AG04450 (cell line): Measurements from ENCODE around the gene LCE3D. TPM values are rescaled to one million over a fixed set of nuclear protein-coding genes. Genes with fewer than 3 reads are reported as not detected.

ENCODE experiments used
- CTCF ChIA-PET: fragments of 300-600, 350-600 bp; formaldehyde crosslinking; extraction: SDS; loops from one replicate; lab custom pipeline; 2022; ENCODE audit warnings: antibody characterized with exemption, inconsistent platforms; lab: Charles Lee
- POLR2A ChIA-PET: fragments of 350-600 bp; formaldehyde crosslinking; extraction: SDS; loops from one replicate; lab custom pipeline; 2021; ENCODE audit warnings: antibody characterized with exemption, inconsistent platforms; lab: Yijun Ruan, JAX
- DNase-seq: peaks from one replicate; pipeline ENCODE4 v3.0.0-alpha.2; 2011; ENCODE audit warnings: low read depth, low spot score
- H3K27ac ChIP-seq: one replicate; pipeline ENCODE4 v1.5.1; 2012; ENCODE audit warnings: low read depth, low read length, control low read depth
- H3K27me3 ChIP-seq: one replicate; pipeline ENCODE4 v1.6.0; 2012; ENCODE audit warnings: low read length; ENCODE audit not compliant: control insufficient read depth, insufficient read depth
- H3K4me3 ChIP-seq: 2 replicates; pipeline ENCODE4 v1.5.1; 2011; ENCODE audit warnings: mild to moderate bottlenecking, low read depth, low read length, control low read depth
- H3K9me3 ChIP-seq: 2 replicates; pipeline ENCODE4 v1.5.1; 2012; ENCODE audit warnings: low read length; ENCODE audit not compliant: control insufficient read depth, insufficient read depth
- CTCF ChIP-seq: IDR thresholded peaks from 2 replicates; pipeline ENCODE4 v1.5.1; 2011; ENCODE audit warnings: low read depth, low read length, control low read depth, inconsistent platforms
- polyA minus RNA-seq: library from RNA; depleted of rRNA, polyadenylated mRNA; stranded (reverse); fragments of >200 nt; gene quantifications from 2 replicates; pipeline ENCODE4 v1.2.3, GENCODE V29; 2011; rRNA and poly(A)+ RNA removed
- polyA plus RNA-seq: library from polyadenylated mRNA; depleted of rRNA; stranded (reverse); fragments of >200 nt; gene quantifications from 2 replicates; pipeline ENCODE4 v1.2.3, GENCODE V29; 2011; rRNA removed

The LCE3D gene
- polyA plus RNA-seq = not detected in 2 replicates
- polyA minus RNA-seq = not detected in 2 replicates

GRCh38 chr1:152580433-152580832, at the start of gene LCE3D:
Gene LCE3D, minus strand, starts transcription at chr1:152580516. Its CDS starts 580 bp downstream, at chr1:152579936.
- no peak for DNase-seq
- CTCF ChIA-PET = no interaction called here

GRCh38 chr1:152626744-152627143, 46.4 kb upstream of the LCE3D start:
- CTCF ChIA-PET = no interaction called here
- peaks cover 41% of the 10 kb centered on the region for H3K9me3 ChIP-seq

More at GRCh38 chr1:152580433-152580832, at the start of gene LCE3D:
- Histone ChIP-seq H3K27me3 (no peaks in the 10 kb centered on the region), H3K4me3 (no peak within 1 kb of the TSS), H3K27ac (no peak within 1 kb of the TSS), H3K9me3 (peaks cover 26% of the 10 kb centered on the region)
- POLR2A ChIA-PET = no interaction called here
- no peak for TF ChIP-seq CTCF

GRCh38 chr1:152623203-152623844, 43.0 kb upstream of the LCE3D start:
- POLR2A ChIA-PET = no interaction called here
- H3K27me3 ChIP-seq = no peaks in the 10 kb centered on the region
- peaks cover 34% of the 10 kb centered on the region for H3K9me3 ChIP-seq
- no peak overlapping the region for H3K27ac ChIP-seq
- no peak overlapping the region for H3K4me3 ChIP-seq
- CTCF ChIA-PET = no interaction called here
- DNase-seq = no peak
- TF ChIP-seq CTCF = no peak

More at GRCh38 chr1:152626744-152627143, 46.4 kb upstream of the LCE3D start:
- H3K27ac ChIP-seq = no peak overlapping the region
- no peaks in the 10 kb centered on the region for H3K27me3 ChIP-seq
- H3K4me3 ChIP-seq = no peak overlapping the region
- no peak for DNase-seq
- TF ChIP-seq CTCF = no peak
- POLR2A ChIA-PET = no interaction called here

GRCh38 chr1:152622803-152623202, 42.5 kb upstream of the LCE3D start, which contains the start of gene LCE3A:
Gene LCE3A, minus strand, starts transcription at chr1:152623103. Its CDS starts 0 bp downstream, at chr1:152623103.
- POLR2A ChIA-PET = no interaction called here
- no peak for TF ChIP-seq CTCF
- no peak for DNase-seq
- Histone ChIP-seq H3K27me3 (no peaks in the 10 kb centered on the region), H3K27ac (no peak within 1 kb of the TSS), H3K9me3 (peaks cover 34% of the 10 kb centered on the region), H3K4me3 (no peak within 1 kb of the TSS)
- CTCF ChIA-PET = no interaction called here

- no peak for TF ChIP-seq CTCF
- Histone ChIP-seq H3K27ac (no peak overlapping the region), H3K9me3 (peaks cover 34% of the 10 kb centered on the region), H3K27me3 (no peaks in the 10 kb centered on the region), H3K4me3 (no peak overlapping the region)
- ChIA-PET POLR2A (no interaction called here), CTCF (no interaction called here)
- DNase-seq = no peak
Measured at GRCh38 chr1:152621993-152622392, 41.7 kb upstream of the LCE3D start.
